Stomach smooth muscle (tissue), 2 donors: ENCODE data around the gene WNT9A.

ENCODE experiments used
- H3K27ac ChIP-seq: one replicate; pipeline ENCODE4 v1.7.0; 2013; ENCODE audit warnings: mild to moderate bottlenecking, low read length, inconsistent platforms
- H3K27me3 ChIP-seq, 2 donors: one replicate each; pipeline ENCODE4 v1.7.0; 2013; ENCODE audit warnings: low read length in 2 of 2; ENCODE audit not compliant: insufficient read depth in 2 of 2, control insufficient read depth in 1 of 2
- H3K36me3 ChIP-seq, 2 donors: one replicate each; pipeline ENCODE4 v1.7.0; 2013; ENCODE audit warnings: low read length in 2 of 2; ENCODE audit not compliant: control insufficient read depth in 2 of 2, insufficient read depth in 2 of 2
- H3K4me1 ChIP-seq: one replicate; pipeline ENCODE4 v1.7.0; 2013; ENCODE audit warnings: low read length; ENCODE audit not compliant: control insufficient read depth, insufficient read depth
- H3K4me3 ChIP-seq, 2 donors: one replicate each; pipeline ENCODE4 v1.7.0; 2013; ENCODE audit warnings: low read length in 2 of 2
- H3K9ac ChIP-seq, 2 donors: one replicate each; pipeline ENCODE4 v1.7.0; 2013; ENCODE audit warnings: low read length in 2 of 2, mild to moderate bottlenecking in 1 of 2
- H3K9me3 ChIP-seq, 2 donors: one replicate each; pipeline ENCODE4 v1.7.0; 2013; ENCODE audit warnings: low read length in 2 of 2; ENCODE audit not compliant: control insufficient read depth in 2 of 2
- donor health status: healthy.
- donor health status: Pancreatic carcinoma.

The WNT9A gene

GRCh38 chr1:227905573-227906487 is 41.9 kb downstream of the WNT9A start:
- Histone ChIP-seq H3K9me3 (no peaks in the 10 kb centered on the region), H3K27ac (no peak overlapping the region), H3K4me3 (no peak overlapping the region), H3K9ac (no peak overlapping the region), H3K4me1 (peaks cover 16% of the 10 kb centered on the region), H3K36me3 (no peaks in the 10 kb centered on the region), H3K27me3 (no peaks in the 10 kb centered on the region)

GRCh38 chr1:227904541-227905335 is 43.0 kb downstream of the WNT9A start:
- peaks cover 8% of the 10 kb centered on the region for H3K4me1 ChIP-seq
- H3K9ac ChIP-seq = no peak overlapping the region
- no peak overlapping the region for H3K4me3 ChIP-seq
- H3K9me3 ChIP-seq = no peaks in the 10 kb centered on the region
- H3K27me3 ChIP-seq = no peaks in the 10 kb centered on the region
- no peak overlapping the region for H3K27ac ChIP-seq
- no peaks in the 10 kb centered on the region for H3K36me3 ChIP-seq

- no peak overlapping the region for H3K4me3 ChIP-seq
- H3K9me3 ChIP-seq = no peaks in the 10 kb centered on the region
- peaks cover 8% of the 10 kb centered on the region for H3K4me1 ChIP-seq
- no peaks in the 10 kb centered on the region for H3K36me3 ChIP-seq
- no peak overlapping the region for H3K9ac ChIP-seq
- no peak overlapping the region for H3K27ac ChIP-seq
- no peaks in the 10 kb centered on the region for H3K27me3 ChIP-seq
Measured at GRCh38 chr1:227903614-227904501, 43.9 kb downstream of the WNT9A start.

- no peak overlapping the region for H3K4me3 ChIP-seq
- no peaks in the 10 kb centered on the region for H3K9me3 ChIP-seq
- H3K9ac ChIP-seq = no peak overlapping the region
- H3K27ac ChIP-seq = no peak overlapping the region
- H3K36me3 ChIP-seq = no peaks in the 10 kb centered on the region
- H3K4me1 ChIP-seq = peaks cover 8% of the 10 kb centered on the region
- no peaks in the 10 kb centered on the region for H3K27me3 ChIP-seq
Measured at GRCh38 chr1:227903061-227903521, 44.6 kb downstream of the WNT9A start.

GRCh38 chr1:227902641-227902990 is 45.1 kb downstream of the WNT9A start:
- Histone ChIP-seq H3K4me1 (peaks cover 8% of the 10 kb centered on the region), H3K27me3 (no peaks in the 10 kb centered on the region), H3K4me3 (no peak overlapping the region), H3K9me3 (no peaks in the 10 kb centered on the region), H3K27ac (no peak overlapping the region), H3K9ac (no peak overlapping the region), H3K36me3 (no peaks in the 10 kb centered on the region)

GRCh38 chr1:227901906-227902640 is 45.7 kb downstream of the WNT9A start:
- H3K36me3 ChIP-seq = no peaks in the 10 kb centered on the region
- H3K27ac ChIP-seq = no peak overlapping the region
- no peak overlapping the region for H3K4me3 ChIP-seq
- no peaks in the 10 kb centered on the region for H3K9me3 ChIP-seq
- no peak overlapping the region for H3K9ac ChIP-seq
- peaks cover 4% of the 10 kb centered on the region for H3K4me1 ChIP-seq
- no peaks in the 10 kb centered on the region for H3K27me3 ChIP-seq

- no peak overlapping the region for H3K9ac ChIP-seq
- H3K27me3 ChIP-seq = no peaks in the 10 kb centered on the region
- no peak overlapping the region for H3K27ac ChIP-seq
- H3K9me3 ChIP-seq = no peaks in the 10 kb centered on the region
- no peaks in the 10 kb centered on the region for H3K36me3 ChIP-seq
- H3K4me1 ChIP-seq = peaks cover 2% of the 10 kb centered on the region
- H3K4me3 ChIP-seq = no peak overlapping the region
Measured at GRCh38 chr1:227901239-227901905, 46.4 kb downstream of the WNT9A start.

GRCh38 chr1:227900571-227901051 is 47.1 kb downstream of the WNT9A start:
- H3K4me3 ChIP-seq = no peak overlapping the region
- H3K36me3 ChIP-seq = no peaks in the 10 kb centered on the region
- no peak overlapping the region for H3K9ac ChIP-seq
- no peaks in the 10 kb centered on the region for H3K9me3 ChIP-seq
- H3K4me1 ChIP-seq = peaks cover 9% of the 10 kb centered on the region
- no peak overlapping the region for H3K27ac ChIP-seq
- no peaks in the 10 kb centered on the region for H3K27me3 ChIP-seq

- H3K9me3 ChIP-seq = no peaks in the 10 kb centered on the region
- peaks cover 10% of the 10 kb centered on the region for H3K4me1 ChIP-seq
- no peak overlapping the region for H3K9ac ChIP-seq
Measured at GRCh38 chr1:227899820-227900449, 47.8 kb downstream of the WNT9A start.

More at GRCh38 chr1:227899820-227900449, 47.8 kb downstream of the WNT9A start:
- Histone ChIP-seq H3K27me3 (no peaks in the 10 kb centered on the region), H3K36me3 (no peaks in the 10 kb centered on the region), H3K27ac (no peak overlapping the region), H3K4me3 (no peak overlapping the region)
